ENCODE measurements around the gene S1PR4. TPM values are rescaled to one million over a fixed set of nuclear protein-coding genes. Genes with fewer than 3 reads are reported as not detected.

Gene S1PR4
- polyA plus RNA-seq, 1 of the 3 experiments (the other 2 are of a cell fraction): not detected

GRCh38 chr19:3185461-3186159 is 7.0 kb downstream of the S1PR4 start, which contains the start of gene NCLN:
Gene NCLN (plus strand): TSS chr19:3185930. CDS start chr19:3186031, 101 bp downstream.
- Histone ChIP-seq H4K20me1 (ENCODE audit: insufficient read depth) (peaks cover 7% of the 10 kb centered on the region; the same call in 1 of the 2 replicates), H3K36me3 (replicated peaks in 1 of 2; ENCODE audit: control insufficient read depth in 1 of 2, insufficient read depth in 2 of 2, low read length in 1 of 2) (peaks cover 0 to 8% of the 10 kb centered on the region in 2 experiments), H3K4me2 (peak within 1 kb of the TSS; percentile 99), H3K4me1 (ENCODE audit: control insufficient read depth in 1 of 2, insufficient read depth in 2 of 2, low read depth in 1 of 2, low read length in 1 of 2) (peaks cover 10 to 19% of the 10 kb centered on the region in 2 experiments; a peak in 2 of 4 replicates), H3K27me3 (ENCODE audit: insufficient read depth) (no peaks in the 10 kb centered on the region), H3K9me3 (no peaks in the 10 kb centered on the region), H3K4me3 (ENCODE audit: low read depth in 2 of 2, low read length in 1 of 2) (peak within 1 kb of the TSS; percentile 67 to 91), H2AFZ (ENCODE audit: low read depth) (peak within 1 kb of the TSS; percentile 99), H3F3A (replicated peaks; ENCODE audit: insufficient read depth) (peaks cover 3% of the 10 kb centered on the region), H3K9me2 (no peaks in the 10 kb centered on the region), H3K9ac (peak within 1 kb of the TSS; percentile 92), H3K27ac (ENCODE audit: low read depth in 2 of 2, low read length in 1 of 2) (peak within 1 kb of the TSS; percentile 76 to 87), H3K79me2 (ENCODE audit: insufficient read depth) (peaks cover 48% of the 10 kb centered on the region)
- POLR2A ChIA-PET: no interaction called here
- CTCF ChIA-PET: interaction anchor here (0.8 to 2.6 kb wide), 4 partner anchors 24 to 235 kb away, joined by 3 to 15 read pairs (median 5); no protein-coding TSS in a partner anchor
- WGBS (ENCODE audit: low lambda C conversion rate): 0% methylated on average over 18 of the region's 69 CpGs
- DNase-seq: peak; percentile 96
- TF ChIP-seq RFX5 (IDR thresholded peaks at IDR 0.05; ENCODE audit: low read length) (no peak), EZH2phosphoT487 (IDR thresholded peaks at IDR 0.05; ENCODE audit: borderline replicate concordance, low read depth) (no peak), POLR2AphosphoS5 (IDR thresholded peaks at IDR 0.05; ENCODE audit: low read depth, low read length) (no peak; the same call in 1 of the 2 replicates), RCOR1 (IDR thresholded peaks at IDR 0.05; ENCODE audit: low read length) (no peak), MAX (IDR thresholded peaks at IDR 0.05; ENCODE audit: low read depth) (0 out of 2 replicates have a peak, but pooled peaks have one; percentile 44), MXI1 (IDR thresholded peaks at IDR 0.05; ENCODE audit: low read depth, low read length) (peak; percentile 71; the same call in 1 of the 2 replicates), MEF2A (IDR thresholded peaks at IDR 0.05; ENCODE audit: borderline replicate concordance, low read depth) (no peak), FOXM1 (IDR thresholded peaks at IDR 0.05; ENCODE audit: low read depth) (no peak), PBX3 (IDR thresholded peaks at IDR 0.05) (no peak), TCF12 (IDR thresholded peaks at IDR 0.05) (peak; percentile 17; the same call in 1 of the 2 replicates), FOXJ3 (CRISPR knock-in tag; IDR thresholded peaks at IDR 0.05) (no peak), REST (IDR thresholded peaks at IDR 0.05; ENCODE audit: low read depth, low read length) (no peak), NFIC (IDR thresholded peaks at IDR 0.05; ENCODE audit: borderline replicate concordance) (no peak), RAD21 (IDR thresholded peaks at IDR 0.05; ENCODE audit: low read length) (no peak), JUND (IDR thresholded peaks at IDR 0.05) (no peak), CHD2 (IDR thresholded peaks at IDR 0.05; ENCODE audit: low read length, partially characterized antibody) (peak; percentile 83), TAF1 (IDR thresholded peaks at IDR 0.05; ENCODE audit: borderline replicate concordance, low read depth, low read length) (peak; percentile 15; the same call in 1 of the 2 replicates), RXRA (IDR thresholded peaks at IDR 0.05; ENCODE audit: borderline replicate concordance, low read depth) (no peak)
- TF ChIP-seq, protein P1, sequence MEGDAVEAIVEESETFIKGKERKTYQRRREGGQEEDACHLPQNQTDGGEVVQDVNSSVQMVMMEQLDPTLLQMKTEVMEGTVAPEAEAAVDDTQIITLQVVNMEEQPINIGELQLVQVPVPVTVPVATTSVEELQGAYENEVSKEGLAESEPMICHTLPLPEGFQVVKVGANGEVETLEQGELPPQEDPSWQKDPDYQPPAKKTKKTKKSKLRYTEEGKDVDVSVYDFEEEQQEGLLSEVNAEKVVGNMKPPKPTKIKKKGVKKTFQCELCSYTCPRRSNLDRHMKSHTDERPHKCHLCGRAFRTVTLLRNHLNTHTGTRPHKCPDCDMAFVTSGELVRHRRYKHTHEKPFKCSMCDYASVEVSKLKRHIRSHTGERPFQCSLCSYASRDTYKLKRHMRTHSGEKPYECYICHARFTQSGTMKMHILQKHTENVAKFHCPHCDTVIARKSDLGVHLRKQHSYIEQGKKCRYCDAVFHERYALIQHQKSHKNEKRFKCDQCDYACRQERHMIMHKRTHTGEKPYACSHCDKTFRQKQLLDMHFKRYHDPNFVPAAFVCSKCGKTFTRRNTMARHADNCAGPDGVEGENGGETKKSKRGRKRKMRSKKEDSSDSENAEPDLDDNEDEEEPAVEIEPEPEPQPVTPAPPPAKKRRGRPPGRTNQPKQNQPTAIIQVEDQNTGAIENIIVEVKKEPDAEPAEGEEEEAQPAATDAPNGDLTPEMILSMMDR (IDR thresholded peaks at IDR 0.05): no peak
- TF ChIP-seq, protein P2, sequence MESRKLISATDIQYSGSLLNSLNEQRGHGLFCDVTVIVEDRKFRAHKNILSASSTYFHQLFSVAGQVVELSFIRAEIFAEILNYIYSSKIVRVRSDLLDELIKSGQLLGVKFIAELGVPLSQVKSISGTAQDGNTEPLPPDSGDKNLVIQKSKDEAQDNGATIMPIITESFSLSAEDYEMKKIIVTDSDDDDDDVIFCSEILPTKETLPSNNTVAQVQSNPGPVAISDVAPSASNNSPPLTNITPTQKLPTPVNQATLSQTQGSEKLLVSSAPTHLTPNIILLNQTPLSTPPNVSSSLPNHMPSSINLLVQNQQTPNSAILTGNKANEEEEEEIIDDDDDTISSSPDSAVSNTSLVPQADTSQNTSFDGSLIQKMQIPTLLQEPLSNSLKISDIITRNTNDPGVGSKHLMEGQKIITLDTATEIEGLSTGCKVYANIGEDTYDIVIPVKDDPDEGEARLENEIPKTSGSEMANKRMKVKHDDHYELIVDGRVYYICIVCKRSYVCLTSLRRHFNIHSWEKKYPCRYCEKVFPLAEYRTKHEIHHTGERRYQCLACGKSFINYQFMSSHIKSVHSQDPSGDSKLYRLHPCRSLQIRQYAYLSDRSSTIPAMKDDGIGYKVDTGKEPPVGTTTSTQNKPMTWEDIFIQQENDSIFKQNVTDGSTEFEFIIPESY (IDR thresholded peaks at IDR 0.05; ENCODE audit: borderline replicate concordance, low read depth): no peak
- TF ChIP-seq, protein P3, sequence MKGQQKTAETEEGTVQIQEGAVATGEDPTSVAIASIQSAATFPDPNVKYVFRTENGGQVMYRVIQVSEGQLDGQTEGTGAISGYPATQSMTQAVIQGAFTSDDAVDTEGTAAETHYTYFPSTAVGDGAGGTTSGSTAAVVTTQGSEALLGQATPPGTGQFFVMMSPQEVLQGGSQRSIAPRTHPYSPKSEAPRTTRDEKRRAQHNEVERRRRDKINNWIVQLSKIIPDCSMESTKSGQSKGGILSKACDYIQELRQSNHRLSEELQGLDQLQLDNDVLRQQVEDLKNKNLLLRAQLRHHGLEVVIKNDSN (IDR thresholded peaks at IDR 0.05; ENCODE audit: borderline replicate concordance, low read depth): no peak
- TF ChIP-seq, protein P4, sequence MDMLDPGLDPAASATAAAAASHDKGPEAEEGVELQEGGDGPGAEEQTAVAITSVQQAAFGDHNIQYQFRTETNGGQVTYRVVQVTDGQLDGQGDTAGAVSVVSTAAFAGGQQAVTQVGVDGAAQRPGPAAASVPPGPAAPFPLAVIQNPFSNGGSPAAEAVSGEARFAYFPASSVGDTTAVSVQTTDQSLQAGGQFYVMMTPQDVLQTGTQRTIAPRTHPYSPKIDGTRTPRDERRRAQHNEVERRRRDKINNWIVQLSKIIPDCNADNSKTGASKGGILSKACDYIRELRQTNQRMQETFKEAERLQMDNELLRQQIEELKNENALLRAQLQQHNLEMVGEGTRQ (IDR thresholded peaks at IDR 0.05; ENCODE audit: borderline replicate concordance, low read depth, low read length): no peak
